IPS-18a (cell line): ENCODE data around the gene MGAT4C.

Experiments used
- H3K27ac ChIP-seq: one replicate; pipeline ENCODE4 v1.5.1; 2013; ENCODE audit warnings: low read length
- H3K27me3 ChIP-seq: one replicate; pipeline ENCODE4 v1.6.1; 2013; ENCODE audit warnings: mild to moderate bottlenecking, low read length; ENCODE audit not compliant: control insufficient read depth, insufficient read depth
- H3K36me3 ChIP-seq: one replicate; pipeline ENCODE4 v1.6.1; 2013; ENCODE audit warnings: low read depth, low read length; ENCODE audit not compliant: control insufficient read depth
- H3K4me1 ChIP-seq: one replicate; pipeline ENCODE4 v1.6.1; 2013; ENCODE audit warnings: low read depth, low read length; ENCODE audit not compliant: control insufficient read depth
- H3K4me3 ChIP-seq: one replicate; pipeline ENCODE4 v1.5.1; 2013; ENCODE audit warnings: low read length
- H3K9ac ChIP-seq: one replicate; pipeline ENCODE4 v1.6.1; 2013; ENCODE audit warnings: mild to moderate bottlenecking, low read length, moderate library complexity
- H3K9me3 ChIP-seq: one replicate; pipeline ENCODE4 v1.6.1; 2013; ENCODE audit warnings: low read depth, low read length; ENCODE audit not compliant: control insufficient read depth

Gene MGAT4C

DNA sequence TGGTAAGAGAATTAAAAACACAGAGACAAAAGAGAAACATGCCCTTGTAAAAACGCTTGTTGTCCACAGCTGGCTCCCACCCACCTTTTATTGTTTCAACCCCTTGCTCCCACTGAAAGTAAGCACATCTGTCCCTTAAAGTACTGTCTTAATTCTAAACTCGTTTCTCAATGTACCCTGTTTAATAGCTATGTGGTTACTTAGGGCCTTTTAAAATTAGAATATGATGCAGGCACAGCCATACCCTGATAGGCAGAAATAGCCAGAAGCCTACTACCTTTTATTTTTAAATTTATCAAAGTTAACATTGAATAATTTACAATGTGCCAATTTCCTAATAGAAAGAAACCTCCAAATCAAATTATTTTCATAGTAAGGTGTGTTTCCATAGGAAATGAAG is 4.0 kb upstream of the MGAT4C start:
- H3K4me1 ChIP-seq: peaks cover 8% of the 10 kb centered on the region
- H3K9ac ChIP-seq: no peak overlapping the region
- H3K4me3 ChIP-seq: no peak overlapping the region
- no peaks in the 10 kb centered on the region for H3K9me3 ChIP-seq
- no peaks in the 10 kb centered on the region for H3K27me3 ChIP-seq
- H3K36me3 ChIP-seq: no peaks in the 10 kb centered on the region
- no peak overlapping the region for H3K27ac ChIP-seq

DNA sequence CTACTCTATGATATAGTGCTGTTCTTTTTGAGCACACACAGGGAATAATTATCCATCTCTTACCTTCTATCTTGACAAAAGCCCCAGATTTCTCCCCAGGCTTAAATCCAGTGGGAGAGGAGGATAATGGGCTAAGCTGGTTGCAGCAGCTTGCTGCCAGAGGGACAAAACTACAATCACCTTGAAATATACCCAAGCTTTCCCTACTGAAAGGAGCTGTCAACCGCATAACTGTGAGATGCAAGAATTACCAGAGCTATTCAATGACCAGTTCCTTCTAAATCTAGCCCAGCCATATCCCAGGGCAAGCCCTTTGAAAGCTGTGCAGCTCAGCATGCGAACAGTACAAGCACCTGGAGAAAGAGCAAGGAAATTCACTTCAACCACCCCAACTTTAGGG is 943 bp upstream of the MGAT4C start:
- Histone ChIP-seq H3K4me1 (peaks cover 8% of the 10 kb centered on the region), H3K9me3 (no peaks in the 10 kb centered on the region), H3K27me3 (no peaks in the 10 kb centered on the region), H3K4me3 (no peak overlapping the region), H3K9ac (no peak overlapping the region), H3K36me3 (no peaks in the 10 kb centered on the region), H3K27ac (no peak overlapping the region)

DNA sequence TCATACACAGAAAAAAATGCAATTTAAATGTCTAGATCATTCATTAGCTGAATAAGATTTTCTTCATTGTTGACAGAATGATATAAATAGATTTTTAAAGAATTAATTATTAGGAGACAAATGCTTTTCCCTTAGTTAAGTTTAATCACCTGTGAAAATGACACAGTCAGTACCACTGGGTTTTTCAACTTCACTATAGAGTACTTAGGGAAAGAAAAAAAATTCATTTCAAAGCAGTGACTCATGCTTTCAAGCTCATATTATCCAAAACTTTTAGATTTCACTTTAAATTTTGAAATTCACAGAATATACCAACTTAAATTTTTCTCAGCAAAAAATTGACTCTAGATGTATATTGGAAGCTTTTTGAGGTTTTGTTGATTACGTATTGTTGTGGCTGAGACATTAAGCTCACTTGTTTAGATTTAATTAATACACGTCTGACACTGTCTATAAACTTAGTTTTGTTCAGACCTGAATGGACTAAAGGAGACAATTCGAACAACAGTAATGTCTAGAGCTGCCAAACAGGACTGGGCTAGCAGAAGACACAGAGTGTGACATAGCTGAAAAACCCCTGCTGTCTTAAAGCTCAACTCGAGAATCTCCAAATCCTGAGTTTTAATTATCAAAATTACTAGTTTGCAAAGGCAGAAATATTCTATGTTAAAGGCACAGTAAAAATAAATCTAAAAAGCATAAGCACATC is 1.6 kb downstream of the MGAT4C start:
- Histone ChIP-seq H3K9me3 (no peaks in the 10 kb centered on the region), H3K27ac (no peak overlapping the region), H3K36me3 (no peaks in the 10 kb centered on the region), H3K9ac (no peak overlapping the region), H3K4me3 (no peak overlapping the region), H3K27me3 (no peaks in the 10 kb centered on the region), H3K4me1 (no peaks in the 10 kb centered on the region)

DNA sequence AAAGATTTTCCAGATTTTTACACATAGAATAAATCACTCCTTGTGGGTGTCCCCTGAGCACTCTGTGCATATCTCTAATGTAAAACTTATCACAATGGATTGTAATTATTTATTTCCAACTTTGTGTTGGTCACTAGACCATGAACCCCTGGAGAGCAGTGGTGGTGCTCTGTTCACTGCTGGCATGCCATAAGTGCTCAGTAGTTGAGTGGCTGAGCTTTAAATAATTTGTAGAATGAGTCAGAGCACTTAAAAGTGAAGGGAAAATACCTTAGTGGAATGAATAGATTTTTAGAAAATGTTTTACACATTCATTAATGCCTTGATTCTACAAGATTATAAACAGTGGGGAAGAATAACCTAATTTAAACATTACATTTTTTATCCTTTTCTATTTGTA is 6.3 kb downstream of the MGAT4C start:
- Histone ChIP-seq H3K4me3 (no peak overlapping the region), H3K9me3 (no peaks in the 10 kb centered on the region), H3K9ac (no peak overlapping the region), H3K27me3 (no peaks in the 10 kb centered on the region), H3K4me1 (no peaks in the 10 kb centered on the region), H3K27ac (no peak overlapping the region), H3K36me3 (no peaks in the 10 kb centered on the region)

DNA sequence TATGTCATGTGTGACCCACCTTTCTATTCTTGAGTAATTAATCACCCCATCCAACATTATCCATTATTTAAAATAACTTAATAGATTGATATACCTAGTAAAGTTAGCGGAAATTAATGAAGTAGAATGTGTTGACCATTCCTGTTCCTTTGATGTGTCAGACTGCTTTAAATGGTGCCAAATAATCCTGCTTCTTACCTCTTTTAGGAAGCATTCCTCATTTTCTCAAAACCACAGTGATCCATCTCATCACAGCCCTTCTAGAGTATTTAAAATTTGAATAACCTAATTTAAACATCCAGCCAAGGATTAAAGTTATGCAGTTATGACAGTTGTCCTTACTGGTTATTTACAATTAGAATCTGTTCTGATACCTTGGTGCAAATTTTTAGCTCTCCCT is 6.9 kb downstream of the MGAT4C start:
- Histone ChIP-seq H3K4me3 (no peak overlapping the region), H3K27ac (no peak overlapping the region), H3K36me3 (no peaks in the 10 kb centered on the region), H3K4me1 (no peaks in the 10 kb centered on the region), H3K9me3 (no peaks in the 10 kb centered on the region), H3K9ac (no peak overlapping the region), H3K27me3 (no peaks in the 10 kb centered on the region)

DNA sequence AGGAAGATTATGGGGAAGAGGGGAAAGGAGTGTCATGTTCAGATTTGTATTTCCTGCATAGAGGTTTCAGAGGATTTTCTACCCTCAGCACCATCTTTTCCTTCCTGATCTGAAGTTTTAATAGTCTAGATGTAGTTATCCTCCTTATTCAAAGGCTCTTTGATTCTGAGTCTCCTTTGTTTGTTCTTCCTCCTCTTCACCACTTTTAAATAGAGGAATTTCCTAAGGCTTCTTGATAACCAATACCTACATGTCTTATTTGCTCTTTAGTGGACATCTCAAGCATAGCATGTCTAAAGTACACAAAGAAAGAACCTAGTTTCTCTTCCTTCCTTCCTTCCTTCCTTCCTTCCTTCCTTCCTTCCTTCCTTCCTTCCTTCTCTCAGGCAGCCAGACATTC is 8.3 kb downstream of the MGAT4C start:
- no peak overlapping the region for H3K4me3 ChIP-seq
- H3K9me3 ChIP-seq: no peaks in the 10 kb centered on the region
- no peak overlapping the region for H3K27ac ChIP-seq
- no peaks in the 10 kb centered on the region for H3K27me3 ChIP-seq
- no peaks in the 10 kb centered on the region for H3K4me1 ChIP-seq
- no peaks in the 10 kb centered on the region for H3K36me3 ChIP-seq
- no peak overlapping the region for H3K9ac ChIP-seq

DNA sequence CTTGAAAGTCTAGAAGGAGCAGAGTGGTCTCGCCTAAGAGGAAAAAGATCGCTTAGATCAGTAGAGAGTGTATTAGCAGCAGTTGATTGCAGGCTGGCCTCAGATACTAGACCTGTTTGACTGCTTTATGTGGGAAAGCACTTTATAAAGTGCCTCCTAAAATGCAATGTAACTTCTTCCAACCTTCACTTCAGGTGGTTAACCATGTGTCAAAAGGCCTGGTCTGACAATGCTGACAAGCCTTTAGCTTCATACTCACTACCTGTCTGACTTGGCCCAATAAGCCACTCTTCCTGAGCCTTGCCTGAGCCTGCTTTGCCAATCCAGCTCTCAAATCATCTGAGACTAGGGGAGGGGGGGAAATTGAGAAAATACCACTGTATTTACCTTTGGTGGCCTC is 14.6 kb downstream of the MGAT4C start:
- H3K27me3 ChIP-seq: no peaks in the 10 kb centered on the region
- no peaks in the 10 kb centered on the region for H3K9me3 ChIP-seq
- no peaks in the 10 kb centered on the region for H3K4me1 ChIP-seq
- H3K4me3 ChIP-seq: no peak overlapping the region
- no peaks in the 10 kb centered on the region for H3K36me3 ChIP-seq
- H3K27ac ChIP-seq: no peak overlapping the region
- no peak overlapping the region for H3K9ac ChIP-seq

DNA sequence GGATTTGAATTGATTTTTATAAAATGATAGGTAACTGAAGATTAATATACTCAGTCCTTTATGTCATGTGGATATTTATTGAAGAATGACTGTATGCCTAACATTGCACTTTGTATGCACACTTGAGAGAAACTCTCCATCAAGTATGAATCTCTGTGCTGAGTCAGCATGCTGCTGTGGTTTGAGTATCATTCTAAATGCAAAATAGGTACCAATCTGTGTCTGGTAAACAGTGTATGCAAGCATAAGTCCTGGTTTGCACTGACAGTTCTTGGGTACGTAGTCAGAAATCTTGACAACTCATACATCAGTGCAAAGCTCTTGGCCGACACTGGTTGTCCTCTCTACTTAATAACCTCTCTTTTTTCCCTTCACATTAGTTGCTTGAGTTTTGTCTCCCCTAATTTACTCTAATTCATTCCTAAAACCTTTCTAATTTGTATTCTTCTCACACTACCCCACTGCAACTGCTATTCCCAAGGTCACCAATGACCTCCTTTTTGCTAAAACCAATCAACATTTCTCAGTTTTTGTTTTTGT is 21.8 kb downstream of the MGAT4C start:
- Histone ChIP-seq H3K9ac (no peak overlapping the region), H3K4me1 (peaks cover 8% of the 10 kb centered on the region), H3K4me3 (no peak overlapping the region), H3K36me3 (no peaks in the 10 kb centered on the region), H3K27ac (no peak overlapping the region), H3K27me3 (no peaks in the 10 kb centered on the region), H3K9me3 (no peaks in the 10 kb centered on the region)

DNA sequence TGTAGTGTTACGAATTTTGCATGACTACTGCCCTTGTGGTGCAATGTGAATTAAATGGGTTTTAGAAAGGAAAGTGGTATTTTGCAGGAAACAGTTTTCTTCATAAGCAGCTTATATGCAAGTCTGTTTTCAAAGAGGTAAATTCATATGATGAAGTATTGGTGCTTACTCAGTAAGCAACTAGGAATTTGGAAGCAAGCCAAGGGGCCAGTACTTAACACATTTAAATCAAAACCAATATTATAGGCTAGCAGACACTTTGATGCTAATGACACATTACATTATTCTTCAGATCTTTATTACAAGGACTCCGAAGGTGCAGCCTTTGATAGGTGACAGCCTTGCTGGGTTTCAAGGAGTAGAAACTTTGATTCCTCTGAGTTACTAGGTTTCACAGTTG is 23.1 kb downstream of the MGAT4C start:
- Histone ChIP-seq H3K4me3 (no peak overlapping the region), H3K9ac (no peak overlapping the region)

DNA sequence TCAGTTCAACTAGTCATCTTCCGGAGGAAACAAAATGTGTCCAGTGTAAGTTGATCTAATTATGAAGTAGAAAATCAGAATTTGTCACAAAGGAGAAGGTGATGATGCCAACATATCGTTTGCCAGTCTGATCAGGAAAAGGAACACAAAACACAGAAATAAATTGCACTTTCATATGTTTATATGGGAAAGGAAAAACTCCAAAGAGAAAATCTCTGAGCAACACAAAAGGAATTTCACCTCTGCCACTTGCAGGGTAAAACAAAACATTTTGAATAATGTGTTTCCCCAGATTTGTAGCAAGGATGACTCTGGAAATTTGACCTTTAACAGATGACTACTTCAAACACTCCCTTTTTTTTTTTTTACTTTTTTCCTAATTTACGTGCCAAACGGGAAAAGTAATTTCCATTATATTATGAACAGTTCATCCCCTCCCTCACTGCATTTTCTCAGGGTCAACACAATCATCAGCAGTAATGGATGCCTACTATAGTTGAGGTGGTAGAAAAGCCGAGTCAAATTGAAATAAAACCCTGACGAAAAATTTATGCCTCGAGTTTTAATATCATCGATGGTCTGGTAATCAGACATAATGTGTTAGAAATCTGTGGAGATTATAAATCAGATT is 25.6 kb downstream of the MGAT4C start:
- no peak overlapping the region for H3K4me3 ChIP-seq
- no peaks in the 10 kb centered on the region for H3K36me3 ChIP-seq
- no peaks in the 10 kb centered on the region for H3K9me3 ChIP-seq
- H3K9ac ChIP-seq: no peak overlapping the region
- no peak overlapping the region for H3K27ac ChIP-seq
- H3K4me1 ChIP-seq: peaks cover 8% of the 10 kb centered on the region
- no peaks in the 10 kb centered on the region for H3K27me3 ChIP-seq

More for the DNA sequence above, 23.1 kb downstream of the MGAT4C start:
- Histone ChIP-seq H3K27ac (no peak overlapping the region), H3K27me3 (no peaks in the 10 kb centered on the region), H3K9me3 (no peaks in the 10 kb centered on the region), H3K36me3 (no peaks in the 10 kb centered on the region), H3K4me1 (peaks cover 8% of the 10 kb centered on the region)

DNA sequence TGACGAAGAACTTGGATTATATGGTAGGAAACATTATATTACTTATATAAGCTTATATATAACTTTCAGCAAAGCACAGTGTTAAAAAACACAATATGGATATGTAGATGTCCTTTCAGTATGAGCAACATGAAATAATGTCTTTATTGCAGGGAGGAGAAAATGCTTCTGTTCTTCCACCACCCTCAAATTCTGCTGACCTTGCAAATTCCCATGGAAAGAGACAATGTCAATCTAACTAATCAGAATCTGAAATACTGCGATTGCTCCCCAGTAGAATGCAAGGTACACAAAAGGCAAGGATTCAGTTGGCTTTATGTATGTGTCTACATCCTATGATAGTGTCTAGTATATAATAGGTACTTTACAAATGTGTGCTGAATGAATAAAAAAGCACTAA is 26.4 kb downstream of the MGAT4C start:
- Histone ChIP-seq H3K9ac (no peak overlapping the region), H3K36me3 (no peaks in the 10 kb centered on the region), H3K4me3 (no peak overlapping the region), H3K27me3 (no peaks in the 10 kb centered on the region), H3K4me1 (peaks cover 8% of the 10 kb centered on the region), H3K27ac (no peak overlapping the region), H3K9me3 (no peaks in the 10 kb centered on the region)

DNA sequence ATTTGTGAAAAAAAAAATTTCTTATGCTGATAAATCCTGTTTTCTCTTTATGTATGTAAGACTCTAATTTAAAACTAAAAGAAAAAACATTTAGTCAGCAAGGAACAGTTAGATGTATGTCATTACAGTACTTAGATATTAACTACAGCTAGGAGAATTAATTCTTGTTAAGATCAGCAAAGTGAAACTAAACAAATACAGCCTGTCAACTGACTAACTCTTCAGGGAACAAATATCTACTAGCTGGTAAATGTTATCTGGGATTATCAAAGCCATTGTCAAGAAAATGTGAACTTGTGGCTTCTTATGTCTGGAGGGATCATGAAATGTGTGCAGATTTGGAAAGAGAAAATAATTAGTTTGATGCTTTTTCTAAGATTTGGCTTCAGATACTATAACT is 27.5 kb downstream of the MGAT4C start:
- Histone ChIP-seq H3K27me3 (no peaks in the 10 kb centered on the region), H3K9me3 (no peaks in the 10 kb centered on the region), H3K4me1 (peaks cover 8% of the 10 kb centered on the region), H3K36me3 (no peaks in the 10 kb centered on the region), H3K27ac (no peak overlapping the region), H3K4me3 (no peak overlapping the region), H3K9ac (no peak overlapping the region)
